ENCODE results near the gene PPFIBP2.

Gene PPFIBP2

GRCh38 chr11:7579361-7579791 is 65.6 kb downstream of the PPFIBP2 start:
- peaks cover 21% of the 10 kb centered on the region for H3K4me1 Mint-ChIP-seq (ENCODE audit: low read depth)
- H3K4me3 Mint-ChIP-seq: no peak overlapping the region
- peaks cover 47% of the 10 kb centered on the region for H3K27me3 Mint-ChIP-seq (ENCODE audit: low read depth)
- no peak overlapping the region for H3K27ac Mint-ChIP-seq
- H3K36me3 Mint-ChIP-seq (ENCODE audit: low read depth): no peaks in the 10 kb centered on the region
- no peaks in the 10 kb centered on the region for H3K9me3 Mint-ChIP-seq

GRCh38 chr11:7581021-7581590 is 67.3 kb downstream of the PPFIBP2 start:
- H3K9me3 Mint-ChIP-seq: no peaks in the 10 kb centered on the region
- H3K4me1 Mint-ChIP-seq (ENCODE audit: low read depth): peaks cover 21% of the 10 kb centered on the region
- H3K27ac Mint-ChIP-seq: no peak overlapping the region
- peaks cover 44% of the 10 kb centered on the region for H3K27me3 Mint-ChIP-seq (ENCODE audit: low read depth)
- no peaks in the 10 kb centered on the region for H3K36me3 Mint-ChIP-seq (ENCODE audit: low read depth)
- no peak overlapping the region for H3K4me3 Mint-ChIP-seq

GRCh38 chr11:7582338-7582985 is 68.7 kb downstream of the PPFIBP2 start:
- Mint-ChIP-seq H3K9me3 (no peaks in the 10 kb centered on the region), H3K4me1 (ENCODE audit: low read depth) (peaks cover 14% of the 10 kb centered on the region), H3K4me3 (no peak overlapping the region), H3K27ac (no peak overlapping the region), H3K27me3 (ENCODE audit: low read depth) (peaks cover 38% of the 10 kb centered on the region), H3K36me3 (ENCODE audit: low read depth) (no peaks in the 10 kb centered on the region)

GRCh38 chr11:7583248-7583647 is 69.4 kb downstream of the PPFIBP2 start:
- Mint-ChIP-seq H3K36me3 (ENCODE audit: low read depth) (no peaks in the 10 kb centered on the region), H3K27ac (no peak overlapping the region), H3K4me3 (no peak overlapping the region), H3K27me3 (ENCODE audit: low read depth) (peaks cover 36% of the 10 kb centered on the region), H3K4me1 (ENCODE audit: low read depth) (peaks cover 6% of the 10 kb centered on the region), H3K9me3 (no peaks in the 10 kb centered on the region)

- peaks cover 31% of the 10 kb centered on the region for H3K27me3 Mint-ChIP-seq (ENCODE audit: low read depth)
- no peaks in the 10 kb centered on the region for H3K9me3 Mint-ChIP-seq
- H3K27ac Mint-ChIP-seq: no peak overlapping the region
- H3K36me3 Mint-ChIP-seq (ENCODE audit: low read depth): no peaks in the 10 kb centered on the region
- H3K4me3 Mint-ChIP-seq: no peak overlapping the region
- H3K4me1 Mint-ChIP-seq (ENCODE audit: low read depth): no peaks in the 10 kb centered on the region
Measured at GRCh38 chr11:7584910-7585309, 71.1 kb downstream of the PPFIBP2 start.

- Mint-ChIP-seq H3K9me3 (no peaks in the 10 kb centered on the region), H3K27me3 (ENCODE audit: low read depth) (peaks cover 31% of the 10 kb centered on the region), H3K27ac (no peak overlapping the region), H3K4me3 (no peak overlapping the region), H3K36me3 (ENCODE audit: low read depth) (no peaks in the 10 kb centered on the region), H3K4me1 (ENCODE audit: low read depth) (no peaks in the 10 kb centered on the region)
Measured at GRCh38 chr11:7585816-7586215, 72.0 kb downstream of the PPFIBP2 start.

GRCh38 chr11:7586376-7586775 is 72.6 kb downstream of the PPFIBP2 start:
- no peak overlapping the region for H3K27ac Mint-ChIP-seq
- H3K4me1 Mint-ChIP-seq (ENCODE audit: low read depth): no peaks in the 10 kb centered on the region
- no peak overlapping the region for H3K4me3 Mint-ChIP-seq
- H3K36me3 Mint-ChIP-seq (ENCODE audit: low read depth): no peaks in the 10 kb centered on the region
- peaks cover 31% of the 10 kb centered on the region for H3K27me3 Mint-ChIP-seq (ENCODE audit: low read depth)
- H3K9me3 Mint-ChIP-seq: no peaks in the 10 kb centered on the region

GRCh38 chr11:7587712-7588111 is 73.9 kb downstream of the PPFIBP2 start:
- H3K9me3 Mint-ChIP-seq: no peaks in the 10 kb centered on the region
- no peak overlapping the region for H3K4me3 Mint-ChIP-seq
- H3K27me3 Mint-ChIP-seq (ENCODE audit: low read depth): peaks cover 25% of the 10 kb centered on the region
- no peaks in the 10 kb centered on the region for H3K36me3 Mint-ChIP-seq (ENCODE audit: low read depth)
- peaks cover 5% of the 10 kb centered on the region for H3K4me1 Mint-ChIP-seq (ENCODE audit: low read depth)
- no peak overlapping the region for H3K27ac Mint-ChIP-seq

- Mint-ChIP-seq H3K36me3 (ENCODE audit: low read depth) (no peaks in the 10 kb centered on the region), H3K4me1 (ENCODE audit: low read depth) (peaks cover 9% of the 10 kb centered on the region), H3K27ac (no peak overlapping the region), H3K4me3 (no peak overlapping the region), H3K9me3 (no peaks in the 10 kb centered on the region), H3K27me3 (ENCODE audit: low read depth) (peaks cover 6% of the 10 kb centered on the region)
Measured at GRCh38 chr11:7589861-7590260, 76.1 kb downstream of the PPFIBP2 start.

GRCh38 chr11:7590529-7590928 is 76.7 kb downstream of the PPFIBP2 start:
- Mint-ChIP-seq H3K4me1 (ENCODE audit: low read depth) (peaks cover 9% of the 10 kb centered on the region), H3K36me3 (ENCODE audit: low read depth) (no peaks in the 10 kb centered on the region), H3K27ac (no peak overlapping the region), H3K4me3 (no peak overlapping the region), H3K9me3 (no peaks in the 10 kb centered on the region), H3K27me3 (ENCODE audit: low read depth) (peaks cover under 1% of the 10 kb centered on the region)

GRCh38 chr11:7591107-7591894 is 77.5 kb downstream of the PPFIBP2 start:
- Mint-ChIP-seq H3K4me1 (ENCODE audit: low read depth) (peaks cover 9% of the 10 kb centered on the region), H3K27ac (no peak overlapping the region), H3K4me3 (no peak overlapping the region), H3K36me3 (ENCODE audit: low read depth) (no peaks in the 10 kb centered on the region), H3K27me3 (ENCODE audit: low read depth) (no peaks in the 10 kb centered on the region), H3K9me3 (no peaks in the 10 kb centered on the region)

GRCh38 chr11:7591987-7592386 is 78.2 kb downstream of the PPFIBP2 start:
- H3K9me3 Mint-ChIP-seq: no peaks in the 10 kb centered on the region
- no peak overlapping the region for H3K4me3 Mint-ChIP-seq
- no peak overlapping the region for H3K27ac Mint-ChIP-seq
- peaks cover 9% of the 10 kb centered on the region for H3K4me1 Mint-ChIP-seq (ENCODE audit: low read depth)
- H3K36me3 Mint-ChIP-seq (ENCODE audit: low read depth): no peaks in the 10 kb centered on the region
- H3K27me3 Mint-ChIP-seq (ENCODE audit: low read depth): no peaks in the 10 kb centered on the region

- H3K27ac Mint-ChIP-seq: no peak overlapping the region
- peaks cover 9% of the 10 kb centered on the region for H3K4me1 Mint-ChIP-seq (ENCODE audit: low read depth)
- H3K36me3 Mint-ChIP-seq (ENCODE audit: low read depth): no peaks in the 10 kb centered on the region
- H3K27me3 Mint-ChIP-seq (ENCODE audit: low read depth): no peaks in the 10 kb centered on the region
- no peak overlapping the region for H3K4me3 Mint-ChIP-seq
- H3K9me3 Mint-ChIP-seq: no peaks in the 10 kb centered on the region
Measured at GRCh38 chr11:7592711-7593110, 78.9 kb downstream of the PPFIBP2 start.

- H3K4me3 Mint-ChIP-seq: no peak overlapping the region
- H3K27ac Mint-ChIP-seq: no peak overlapping the region
- no peaks in the 10 kb centered on the region for H3K9me3 Mint-ChIP-seq
- no peaks in the 10 kb centered on the region for H3K27me3 Mint-ChIP-seq (ENCODE audit: low read depth)
- H3K36me3 Mint-ChIP-seq (ENCODE audit: low read depth): no peaks in the 10 kb centered on the region
- H3K4me1 Mint-ChIP-seq (ENCODE audit: low read depth): peaks cover 9% of the 10 kb centered on the region
Measured at GRCh38 chr11:7593481-7593880, 79.7 kb downstream of the PPFIBP2 start.
